ENCODE results near the gene NCOA6.

Gene NCOA6

DNA sequence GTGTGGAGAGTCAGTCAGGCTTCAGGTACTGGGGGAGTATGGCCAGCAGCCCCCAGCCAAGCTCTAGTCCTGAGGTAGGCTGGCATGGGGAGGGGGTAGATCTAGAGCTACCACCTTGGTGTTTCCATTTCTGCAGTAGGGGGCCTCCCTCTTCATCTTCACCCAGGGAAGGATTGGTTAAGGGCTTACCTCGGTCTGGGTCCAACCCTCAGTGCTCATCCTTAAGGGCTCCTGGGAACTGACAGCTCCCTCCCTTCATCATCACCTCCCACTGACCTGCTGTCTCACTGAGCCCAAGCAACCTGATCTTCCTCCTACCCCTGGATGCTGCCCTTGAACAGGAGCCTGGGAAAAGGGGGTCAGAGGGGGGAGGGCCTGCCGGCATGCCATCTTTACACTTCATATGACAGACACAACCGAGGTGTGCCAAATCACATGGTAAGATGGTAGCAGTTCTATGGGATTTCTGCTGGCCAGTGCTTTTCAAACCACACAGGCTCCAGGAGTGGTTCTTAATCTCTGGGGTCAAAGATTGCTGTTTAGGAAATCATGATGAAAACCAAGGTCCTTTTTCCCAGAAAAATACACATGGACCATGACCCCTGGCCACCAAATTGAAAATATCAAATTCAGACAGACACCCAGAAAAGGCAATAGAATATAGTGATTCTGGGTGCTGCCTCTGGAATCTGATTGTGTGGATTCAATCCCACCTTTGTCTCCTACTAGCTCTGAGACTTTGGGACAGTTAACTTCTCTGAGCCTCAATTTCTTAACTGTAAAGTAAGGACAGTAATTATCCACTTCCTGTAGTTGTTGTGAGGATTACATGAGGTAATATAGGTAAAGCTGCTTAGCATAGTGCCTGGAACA, 118.3 kb downstream of the NCOA6 start:
- no peak overlapping the region for H3K4me3 ChIP-seq (ENCODE audit: low read length)
- H3K36me3 ChIP-seq (ENCODE audit: insufficient read depth, low read length), result peaks cover 16% of the 10 kb centered on the region
- H3K4me1 ChIP-seq (ENCODE audit: control insufficient read depth, insufficient read depth, low read length), result peaks cover 28% of the 10 kb centered on the region
- no peak overlapping the region for H3K4me2 ChIP-seq (ENCODE audit: low read length)
- no peak overlapping the region for H3K9ac ChIP-seq (ENCODE audit: low read depth, low read length)
- H3K27me3 ChIP-seq (ENCODE audit: control insufficient read depth, insufficient read depth, low read length), result peaks cover under 1% of the 10 kb centered on the region
- H3K9me3 ChIP-seq (replicated peaks; ENCODE audit: low read length), result no peaks in the 10 kb centered on the region

DNA sequence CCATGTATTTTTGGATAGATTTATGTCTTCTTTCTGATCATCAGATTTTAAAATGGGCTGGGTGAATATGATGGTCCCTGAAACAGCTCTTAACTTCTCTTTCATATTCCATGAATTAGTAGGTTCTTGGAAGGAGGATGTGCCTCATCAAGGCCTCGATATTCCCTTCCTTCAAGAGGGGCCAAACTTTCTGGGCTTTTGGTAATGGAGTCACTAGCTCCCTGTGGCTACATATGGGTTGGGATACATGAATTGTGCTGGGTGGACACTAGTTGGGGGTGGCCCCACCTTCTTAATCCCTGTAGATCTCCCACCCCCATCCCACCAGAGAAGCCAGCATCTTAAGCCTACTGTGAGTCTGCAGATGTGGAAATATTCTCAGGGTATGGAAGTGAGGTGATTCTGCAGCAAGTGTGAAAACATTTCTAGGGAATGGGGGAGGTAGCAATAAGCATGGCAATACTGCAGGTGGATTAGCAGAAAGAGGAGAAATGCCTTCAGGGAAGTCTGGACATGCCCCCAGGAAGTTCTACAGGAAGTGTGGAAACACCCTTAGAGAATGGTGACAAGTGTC, 119.1 kb downstream of the NCOA6 start:
- Histone ChIP-seq H3K9ac (ENCODE audit: low read depth, low read length) (no peak overlapping the region), H3K4me3 (ENCODE audit: low read length) (no peak overlapping the region), H3K4me2 (ENCODE audit: low read length) (no peak overlapping the region), H3K9me3 (replicated peaks; ENCODE audit: low read length) (no peaks in the 10 kb centered on the region), H3K36me3 (ENCODE audit: insufficient read depth, low read length) (peaks cover 8% of the 10 kb centered on the region), H3K4me1 (ENCODE audit: control insufficient read depth, insufficient read depth, low read length) (peaks cover 28% of the 10 kb centered on the region), H3K27me3 (ENCODE audit: control insufficient read depth, insufficient read depth, low read length) (peaks cover 8% of the 10 kb centered on the region)

DNA sequence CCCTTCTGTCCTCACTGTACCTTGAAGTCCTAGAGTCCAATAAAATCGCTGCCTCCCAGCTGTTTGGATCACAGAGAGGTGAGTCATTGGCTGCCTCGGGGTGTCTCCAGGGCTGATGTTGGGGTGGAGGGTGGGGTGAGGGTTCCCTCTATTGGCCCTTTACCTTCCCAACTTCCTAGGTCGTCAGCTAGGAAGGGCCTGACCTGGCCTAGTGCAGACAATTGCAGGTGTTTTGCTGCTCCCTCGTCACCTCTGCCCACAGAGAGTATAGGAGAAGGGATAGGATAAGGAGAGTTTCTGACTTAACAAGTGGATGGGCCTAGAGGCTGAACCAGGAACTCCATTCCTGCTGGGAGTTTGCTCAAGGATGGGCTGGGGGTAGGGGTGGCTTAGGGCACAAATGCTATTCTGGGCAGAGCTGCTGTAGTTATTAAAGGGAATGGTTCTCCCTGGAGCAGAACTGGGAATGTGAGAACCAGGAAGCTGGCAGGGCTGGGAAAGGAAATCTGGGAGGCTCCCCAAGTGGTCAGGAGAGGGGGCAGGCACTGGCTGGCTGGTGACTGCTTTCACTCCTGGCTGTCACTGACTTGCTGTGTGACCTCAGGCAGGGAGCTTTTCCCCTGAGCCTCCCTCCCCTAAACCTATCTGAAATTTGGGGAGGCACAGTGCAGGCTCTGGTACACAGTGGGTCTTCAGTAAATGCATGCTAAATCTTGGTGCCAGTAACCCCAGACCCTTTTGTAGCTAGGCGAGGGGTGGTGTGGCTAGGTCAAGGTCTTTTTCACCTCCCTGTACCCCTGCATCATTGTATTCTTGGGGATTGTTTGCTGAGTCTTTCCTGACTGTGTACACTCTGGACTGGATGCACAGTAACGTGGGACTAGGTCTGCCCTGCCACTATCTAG, 119.8 kb downstream of the NCOA6 start:
- peak overlapping the region; percentile 90 for H3K4me3 ChIP-seq (ENCODE audit: low read length)

GRCh38 chr20:34705008-34705396, 120.4 kb downstream of the NCOA6 start:
- Histone ChIP-seq H3K4me3 (ENCODE audit: low read length) (peak overlapping the region; percentile 90), H3K27me3 (ENCODE audit: control insufficient read depth, insufficient read depth, low read length) (peaks cover 9% of the 10 kb centered on the region), H3K4me2 (ENCODE audit: low read length) (peak overlapping the region; percentile 99), H3K9me3 (replicated peaks; ENCODE audit: low read length) (no peaks in the 10 kb centered on the region), H3K9ac (ENCODE audit: low read depth, low read length) (peak overlapping the region; percentile 99), H3K4me1 (ENCODE audit: control insufficient read depth, insufficient read depth, low read length) (peaks cover 21% of the 10 kb centered on the region), H3K36me3 (ENCODE audit: insufficient read depth, low read length) (no peaks in the 10 kb centered on the region)

More for the DNA sequence above, 119.8 kb downstream of the NCOA6 start:
- Histone ChIP-seq H3K36me3 (ENCODE audit: insufficient read depth, low read length) (peaks cover 2% of the 10 kb centered on the region), H3K9me3 (replicated peaks; ENCODE audit: low read length) (no peaks in the 10 kb centered on the region), H3K4me2 (ENCODE audit: low read length) (peak overlapping the region; percentile 99), H3K27me3 (ENCODE audit: control insufficient read depth, insufficient read depth, low read length) (peaks cover 9% of the 10 kb centered on the region), H3K9ac (ENCODE audit: low read depth, low read length) (peak overlapping the region; percentile 99), H3K4me1 (ENCODE audit: control insufficient read depth, insufficient read depth, low read length) (peaks cover 27% of the 10 kb centered on the region)

DNA sequence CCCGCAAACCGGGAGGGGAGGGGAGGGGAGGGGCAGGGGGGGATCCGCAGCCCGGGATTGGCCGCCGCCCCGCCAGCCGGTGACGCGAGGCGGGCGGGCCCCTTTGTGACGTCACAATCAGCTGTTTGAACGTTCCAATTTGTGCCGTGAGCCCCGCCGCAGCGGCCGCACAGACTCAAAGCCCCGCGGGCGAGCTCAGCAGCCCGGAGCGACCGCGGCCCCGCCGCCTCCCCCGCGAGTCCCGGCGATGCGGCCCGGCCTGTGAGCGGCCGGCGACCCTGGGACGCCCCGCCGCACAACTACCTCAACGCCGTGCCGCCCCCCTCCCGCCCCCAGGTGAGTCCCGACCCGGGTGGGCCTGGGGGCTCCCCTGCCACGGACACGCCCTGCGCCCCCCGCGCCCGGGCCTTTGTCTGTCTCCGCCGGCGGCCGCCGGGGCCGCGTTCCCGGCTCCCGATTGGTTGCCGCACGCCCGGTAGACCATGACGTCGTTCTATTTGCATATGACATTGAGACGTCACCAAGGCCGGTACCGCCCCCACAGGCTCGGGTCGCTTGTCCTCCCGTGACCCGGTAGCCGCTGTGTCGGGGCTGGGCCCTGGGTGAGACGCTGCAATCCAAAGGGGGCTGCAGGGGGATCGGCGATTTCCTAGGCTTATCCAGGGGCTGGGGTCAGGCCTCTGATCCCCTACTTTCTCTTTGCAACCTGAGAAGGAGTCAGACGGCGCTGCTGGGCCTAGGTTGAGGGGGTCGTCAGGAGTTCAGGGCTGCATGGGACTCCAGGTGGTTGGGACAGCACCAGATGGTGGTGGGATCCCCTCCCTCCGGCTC, 121.1 kb downstream of the NCOA6 start, which contains the start of gene TP53INP2:
Gene TP53INP2, plus strand, starts transcription at position 168 of the 831 bp plus-strand sequence. CDS start 4,396 bp downstream, outside the sequence.
- peaks cover 20% of the 10 kb centered on the region for H3K4me1 ChIP-seq (ENCODE audit: control insufficient read depth, insufficient read depth, low read length)
- no peaks in the 10 kb centered on the region for H3K9me3 ChIP-seq (replicated peaks; ENCODE audit: low read length)
- H3K4me2 ChIP-seq (ENCODE audit: low read length), result peak within 1 kb of the TSS; percentile 99
- H3K36me3 ChIP-seq (ENCODE audit: insufficient read depth, low read length), result no peaks in the 10 kb centered on the region
- H3K4me3 ChIP-seq (ENCODE audit: low read length), result peak within 1 kb of the TSS; percentile 90
- peaks cover 9% of the 10 kb centered on the region for H3K27me3 ChIP-seq (ENCODE audit: control insufficient read depth, insufficient read depth, low read length)
- peak within 1 kb of the TSS; percentile 99 for H3K9ac ChIP-seq (ENCODE audit: low read depth, low read length)

GRCh38 chr20:34703424-34704176, 121.9 kb downstream of the NCOA6 start:
- Histone ChIP-seq H3K9me3 (replicated peaks; ENCODE audit: low read length) (no peaks in the 10 kb centered on the region), H3K36me3 (ENCODE audit: insufficient read depth, low read length) (no peaks in the 10 kb centered on the region), H3K4me2 (ENCODE audit: low read length) (peak overlapping the region; percentile 99), H3K4me3 (ENCODE audit: low read length) (peak overlapping the region; percentile 90), H3K27me3 (ENCODE audit: control insufficient read depth, insufficient read depth, low read length) (peaks cover 12% of the 10 kb centered on the region), H3K9ac (ENCODE audit: low read depth, low read length) (peak overlapping the region; percentile 99), H3K4me1 (ENCODE audit: control insufficient read depth, insufficient read depth, low read length) (peaks cover 14% of the 10 kb centered on the region)

GRCh38 chr20:34703061-34703423, 122.4 kb downstream of the NCOA6 start:
- no peak overlapping the region for H3K9ac ChIP-seq (ENCODE audit: low read depth, low read length)
- peaks cover 14% of the 10 kb centered on the region for H3K4me1 ChIP-seq (ENCODE audit: control insufficient read depth, insufficient read depth, low read length)
- peak overlapping the region; percentile 99 for H3K4me2 ChIP-seq (ENCODE audit: low read length)
- peaks cover 17% of the 10 kb centered on the region for H3K27me3 ChIP-seq (ENCODE audit: control insufficient read depth, insufficient read depth, low read length)
- H3K36me3 ChIP-seq (ENCODE audit: insufficient read depth, low read length), result no peaks in the 10 kb centered on the region
- H3K4me3 ChIP-seq (ENCODE audit: low read length), result peak overlapping the region; percentile 90
- no peaks in the 10 kb centered on the region for H3K9me3 ChIP-seq (replicated peaks; ENCODE audit: low read length)

GRCh38 chr20:34701405-34702085, 123.9 kb downstream of the NCOA6 start:
- no peak overlapping the region for H3K4me2 ChIP-seq (ENCODE audit: low read length)
- H3K9ac ChIP-seq (ENCODE audit: low read depth, low read length), result no peak overlapping the region
- peaks cover 14% of the 10 kb centered on the region for H3K4me1 ChIP-seq (ENCODE audit: control insufficient read depth, insufficient read depth, low read length)
- no peak overlapping the region for H3K4me3 ChIP-seq (ENCODE audit: low read length)
- H3K9me3 ChIP-seq (replicated peaks; ENCODE audit: low read length), result no peaks in the 10 kb centered on the region
- H3K27me3 ChIP-seq (ENCODE audit: control insufficient read depth, insufficient read depth, low read length), result peaks cover 25% of the 10 kb centered on the region
- H3K36me3 ChIP-seq (ENCODE audit: insufficient read depth, low read length), result no peaks in the 10 kb centered on the region

DNA sequence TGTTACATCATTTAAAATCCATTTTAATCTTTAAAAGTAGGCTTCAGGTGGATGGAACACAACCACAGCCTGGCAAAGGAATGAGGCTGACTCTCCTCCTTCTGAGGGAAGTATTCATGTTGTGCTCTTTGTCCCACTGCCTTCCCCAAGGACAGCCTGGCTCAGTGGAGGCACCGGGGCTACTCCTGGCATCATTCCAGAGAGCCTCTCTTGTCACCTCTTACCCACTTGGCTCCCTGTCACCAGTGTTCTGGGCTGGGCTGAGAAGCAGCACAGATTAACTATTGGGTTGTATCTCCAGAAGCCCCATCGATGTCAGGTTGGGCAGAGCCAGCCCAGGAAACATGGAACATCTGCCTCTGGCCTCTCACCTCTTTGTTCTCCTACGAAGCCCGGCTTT, 132.0 kb downstream of the NCOA6 start:
- Histone ChIP-seq H3K27me3 (ENCODE audit: control insufficient read depth, insufficient read depth, low read length) (peaks cover 11% of the 10 kb centered on the region), H3K36me3 (ENCODE audit: insufficient read depth, low read length) (no peaks in the 10 kb centered on the region), H3K4me3 (ENCODE audit: low read length) (no peak overlapping the region)

DNA sequence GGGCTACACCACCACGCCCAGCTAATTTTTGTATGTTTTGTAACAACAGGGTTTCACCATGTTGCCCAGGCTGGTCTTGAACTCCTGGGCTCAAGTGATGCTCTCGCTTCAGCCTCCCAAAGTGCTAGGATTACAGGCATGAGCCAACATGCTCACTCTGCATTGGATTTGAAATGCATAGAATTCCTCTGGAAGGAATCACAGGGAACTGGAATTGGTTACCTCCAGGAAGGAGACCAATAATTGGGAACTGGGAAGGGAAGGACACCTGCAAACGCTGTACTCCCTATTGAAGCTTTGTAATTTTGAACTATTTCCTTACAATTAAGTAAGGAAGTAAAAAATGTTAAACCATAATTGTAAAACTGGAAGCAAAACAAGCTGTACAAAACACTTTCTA, 133.6 kb downstream of the NCOA6 start:
- H3K4me1 ChIP-seq (ENCODE audit: control insufficient read depth, insufficient read depth, low read length), result no peaks in the 10 kb centered on the region
- no peak overlapping the region for H3K9ac ChIP-seq (ENCODE audit: low read depth, low read length)
- H3K9me3 ChIP-seq (replicated peaks; ENCODE audit: low read length), result no peaks in the 10 kb centered on the region
- H3K4me3 ChIP-seq (ENCODE audit: low read length), result no peak overlapping the region
- no peaks in the 10 kb centered on the region for H3K36me3 ChIP-seq (ENCODE audit: insufficient read depth, low read length)
- peaks cover 2% of the 10 kb centered on the region for H3K27me3 ChIP-seq (ENCODE audit: control insufficient read depth, insufficient read depth, low read length)
- H3K4me2 ChIP-seq (ENCODE audit: low read length), result no peak overlapping the region

More for the DNA sequence above, 132.0 kb downstream of the NCOA6 start:
- no peak overlapping the region for H3K4me2 ChIP-seq (ENCODE audit: low read length)
- no peaks in the 10 kb centered on the region for H3K4me1 ChIP-seq (ENCODE audit: control insufficient read depth, insufficient read depth, low read length)
- no peaks in the 10 kb centered on the region for H3K9me3 ChIP-seq (replicated peaks; ENCODE audit: low read length)
- no peak overlapping the region for H3K9ac ChIP-seq (ENCODE audit: low read depth, low read length)
